ENCODE results near the gene INPP5D.
A peak's percentile ranks its signal among the peaks of the same experiment; 100 is the strongest.
"Not testable (repeated sequence)": the region's sequence is repeated elsewhere in the genome, so short reads cannot be mapped to it uniquely, and the experiment has no call there.

The INPP5D gene

GRCh38 chr2:233178994-233179847, 119.1 kb downstream of the INPP5D start:
- DNase-seq (ENCODE audit: low read depth) = no peak

GRCh38 chr2:233179848-233180366, 119.8 kb downstream of the INPP5D start:
- DNase-seq (ENCODE audit: low read depth) = no peak

- DNase-seq (ENCODE audit: low read depth) = no peak
These were observed 123.8 kb downstream of the INPP5D start for GRCh38 chr2:233183869-233184418.

- no peak for DNase-seq (ENCODE audit: low read depth)
These were observed 124.5 kb downstream of the INPP5D start for GRCh38 chr2:233184669-233185068.

GRCh38 chr2:233185330-233185729, 125.2 kb downstream of the INPP5D start:
- DNase-seq (ENCODE audit: low read depth) = no peak

- DNase-seq (ENCODE audit: low read depth) = no peak
These were observed 125.8 kb downstream of the INPP5D start for GRCh38 chr2:233185963-233186362.

- DNase-seq (ENCODE audit: low read depth) = no peak
These were observed 126.7 kb downstream of the INPP5D start for GRCh38 chr2:233186851-233187250.

GRCh38 chr2:233189025-233189424, 128.9 kb downstream of the INPP5D start:
- no peak for DNase-seq (ENCODE audit: low read depth)

- DNase-seq (ENCODE audit: low read depth) = not testable (repeated sequence)
These were observed 130.9 kb downstream of the INPP5D start for GRCh38 chr2:233191016-233191415.

- DNase-seq (ENCODE audit: low read depth) = no peak
These were observed 133.6 kb downstream of the INPP5D start for GRCh38 chr2:233193738-233194137.

GRCh38 chr2:233195027-233195426, 134.9 kb downstream of the INPP5D start:
- no peak for DNase-seq (ENCODE audit: low read depth)

GRCh38 chr2:233197022-233197421, 136.9 kb downstream of the INPP5D start:
- DNase-seq (ENCODE audit: low read depth) = no peak

- DNase-seq (ENCODE audit: low read depth) = no peak
These were observed 137.9 kb downstream of the INPP5D start for GRCh38 chr2:233198026-233198425.

- no peak for DNase-seq (ENCODE audit: low read depth)
These were observed 139.7 kb downstream of the INPP5D start for GRCh38 chr2:233199870-233200269.

- not testable (repeated sequence) for DNase-seq (ENCODE audit: low read depth)
These were observed 140.6 kb downstream of the INPP5D start for GRCh38 chr2:233200790-233201189.

GRCh38 chr2:233201258-233202013, 141.3 kb downstream of the INPP5D start:
- no peak for DNase-seq (ENCODE audit: low read depth)

GRCh38 chr2:233202531-233202944, 142.4 kb downstream of the INPP5D start:
- no peak for DNase-seq (ENCODE audit: low read depth)

- DNase-seq (ENCODE audit: low read depth) = no peak
These were observed 142.9 kb downstream of the INPP5D start for GRCh38 chr2:233203060-233203459.

- no peak for DNase-seq (ENCODE audit: low read depth)
These were observed 144.3 kb downstream of the INPP5D start for GRCh38 chr2:233204286-233204936.

- peak; percentile 36 for DNase-seq (ENCODE audit: low read depth)
These were observed 148.4 kb downstream of the INPP5D start for GRCh38 chr2:233208382-233209116.

GRCh38 chr2:233209117-233209532, 149.0 kb downstream of the INPP5D start:
- DNase-seq (ENCODE audit: low read depth) = no peak

Data from ELR (cell line).